Renal cortex interstitium (tissue), 15 donors: ENCODE measurements around the gene ZBTB39. TPM values are rescaled to one million over a fixed set of nuclear protein-coding genes. Genes with fewer than 3 reads are reported as not detected.
"Not testable (repeated sequence)": the region's sequence is repeated elsewhere in the genome, so short reads cannot be mapped to it uniquely, and the experiment has no call there.

ENCODE experiments used
- DNase-seq, 11 donors: peaks; one replicate each; pipeline ENCODE4 v3.0.0-alpha.2; 2013; ENCODE audit warnings: low read depth in 9 of 11, low spot score in 4 of 11; ENCODE audit errors: extremely low read depth in 1 of 11
- long read RNA-seq, 16 experiments: transcript quantifications; one replicate each; lab custom pipeline, GENCODE V29; 2026
- polyA plus RNA-seq, 3 donors: library from polyadenylated mRNA; unstranded; fragments of 120-200 nt; gene quantifications; one replicate each; pipeline ENCODE4 v1.2.1, GENCODE V29; 2013; ENCODE audit not compliant: insufficient read length in 3 of 3

Gene ZBTB39
- 10 to 100 TPM; 10.3 to 13.2 (median 12.9) TPM for polyA plus RNA-seq
- long read RNA-seq, donor 1, full-length matches to known transcripts = 4 of 4 reads
- long read RNA-seq, donor 1, partial matches to known transcripts = 0 of 4 reads
- long read RNA-seq, donor 1, other reads (novel, unspliced or antisense) = 0 of 4 reads
- long read RNA-seq, donor 2, full-length matches to known transcripts = 5 of 5 reads
- long read RNA-seq, donor 2, partial matches to known transcripts = 0 of 5 reads
- long read RNA-seq, donor 2, other reads (novel, unspliced or antisense) = 0 of 5 reads
- long read RNA-seq, donor 3, full-length matches to known transcripts = 3 of 3 reads
- long read RNA-seq, donor 3, partial matches to known transcripts = 0 of 3 reads
- long read RNA-seq, donor 3, other reads (novel, unspliced or antisense) = 0 of 3 reads
- long read RNA-seq, donor 4, full-length matches to known transcripts = 2 of 2 reads
- long read RNA-seq, donor 4, partial matches to known transcripts = 0 of 2 reads
- long read RNA-seq, donor 4, other reads (novel, unspliced or antisense) = 0 of 2 reads
- long read RNA-seq, donor 5 = 0 reads
- long read RNA-seq, donor 6, full-length matches to known transcripts = 6 of 6 reads
- long read RNA-seq, donor 6, partial matches to known transcripts = 0 of 6 reads
- long read RNA-seq, donor 6, other reads (novel, unspliced or antisense) = 0 of 6 reads
- long read RNA-seq, donor 7, full-length matches to known transcripts = 4 of 4 reads
- long read RNA-seq, donor 7, partial matches to known transcripts = 0 of 4 reads
- long read RNA-seq, donor 7, other reads (novel, unspliced or antisense) = 0 of 4 reads
- long read RNA-seq, donor 8, full-length matches to known transcripts = 5 of 5 reads
- long read RNA-seq, donor 8, partial matches to known transcripts = 0 of 5 reads
- long read RNA-seq, donor 8, other reads (novel, unspliced or antisense) = 0 of 5 reads
- long read RNA-seq, donor 9, full-length matches to known transcripts = 3 of 3 reads
- long read RNA-seq, donor 9, partial matches to known transcripts = 0 of 3 reads
- long read RNA-seq, donor 9, other reads (novel, unspliced or antisense) = 0 of 3 reads
- long read RNA-seq, donor 10, full-length matches to known transcripts = 2 of 2 reads
- long read RNA-seq, donor 10, partial matches to known transcripts = 0 of 2 reads
- long read RNA-seq, donor 10, other reads (novel, unspliced or antisense) = 0 of 2 reads
- long read RNA-seq, donor 11, full-length matches to known transcripts = 7 of 7 reads
- long read RNA-seq, donor 11, partial matches to known transcripts = 0 of 7 reads
- long read RNA-seq, donor 11, other reads (novel, unspliced or antisense) = 0 of 7 reads
- long read RNA-seq, donor 12, full-length matches to known transcripts = 1 of 1 reads
- long read RNA-seq, donor 12, partial matches to known transcripts = 0 of 1 reads
- long read RNA-seq, donor 12, other reads (novel, unspliced or antisense) = 0 of 1 reads
- long read RNA-seq, donor 13 = 0 reads
- long read RNA-seq, donor 14, full-length matches to known transcripts = 4 of 4 reads
- long read RNA-seq, donor 14, partial matches to known transcripts = 0 of 4 reads
- long read RNA-seq, donor 14, other reads (novel, unspliced or antisense) = 0 of 4 reads
- long read RNA-seq, donor 15, full-length matches to known transcripts = 2 of 2 reads
- long read RNA-seq, donor 15, partial matches to known transcripts = 0 of 2 reads
- long read RNA-seq, donor 15, other reads (novel, unspliced or antisense) = 0 of 2 reads
- long read RNA-seq, donor 16, full-length matches to known transcripts = 16 of 16 reads
- long read RNA-seq, donor 16, partial matches to known transcripts = 0 of 16 reads
- long read RNA-seq, donor 16, other reads (novel, unspliced or antisense) = 0 of 16 reads

GRCh38 chr12:57005980-57006808 is at the start of gene ZBTB39:
Gene ZBTB39, minus strand, starts transcription at chr12:57006546. Its CDS starts 1,629 bp downstream, at chr12:57004917.
- peak in 4 of 11 donors; percentile 48 to 60 (median 53) for DNase-seq

- DNase-seq = no peak
Measured at GRCh38 chr12:57055824-57056223, 49.5 kb upstream of the ZBTB39 start.

- not testable (repeated sequence) for DNase-seq
Measured at GRCh38 chr12:57053901-57054300, 47.6 kb upstream of the ZBTB39 start.

GRCh38 chr12:57053146-57053545 is 46.8 kb upstream of the ZBTB39 start:
- not testable (repeated sequence) for DNase-seq

GRCh38 chr12:57051011-57051410 is 44.7 kb upstream of the ZBTB39 start:
- DNase-seq = no peak

GRCh38 chr12:57049890-57050289 is 43.5 kb upstream of the ZBTB39 start, which contains the start of gene MYO1A:
Gene MYO1A, minus strand, starts transcription at chr12:57050129. Its CDS starts 1,806 bp downstream, at chr12:57048323.
- DNase-seq = no peak

- DNase-seq = no peak
Measured at GRCh38 chr12:57049119-57049446, 42.7 kb upstream of the ZBTB39 start.

- no peak for DNase-seq
Measured at GRCh38 chr12:57048423-57049118, 42.2 kb upstream of the ZBTB39 start.

GRCh38 chr12:57047981-57048380 is 41.6 kb upstream of the ZBTB39 start:
- DNase-seq = no peak

GRCh38 chr12:57046947-57047890 is 40.9 kb upstream of the ZBTB39 start:
- DNase-seq = no peak

GRCh38 chr12:57046086-57046791 is 39.9 kb upstream of the ZBTB39 start:
- no peak for DNase-seq

GRCh38 chr12:57044889-57045288 is 38.5 kb upstream of the ZBTB39 start:
- DNase-seq = no peak

- no peak for DNase-seq
Measured at GRCh38 chr12:57044468-57044867, 38.1 kb upstream of the ZBTB39 start.

- DNase-seq = no peak
Measured at GRCh38 chr12:57042695-57043094, 36.3 kb upstream of the ZBTB39 start.

GRCh38 chr12:57040750-57041149 is 34.4 kb upstream of the ZBTB39 start:
- DNase-seq = no peak
